Lower leg skin (tissue), 3 donors: ENCODE data around the gene SLC41A1.

ENCODE experiments used
- CTCF ChIP-seq, 3 donors: fragments of 450-650 bp; IDR thresholded peaks; one replicate each; pipeline ENCODE4 v1.5.1; 2016; ENCODE audit warnings: antibody characterized with exemption in 3 of 3, mild to moderate bottlenecking in 3 of 3, moderate library complexity in 2 of 3
- POLR2A ChIP-seq, 2 donors: fragments of 450-650 bp; IDR thresholded peaks; one replicate each; pipeline ENCODE4 v1.6.1; 2016 to 2017; ENCODE audit warnings: antibody characterized with exemption in 2 of 2, mild to moderate bottlenecking in 1 of 2, moderate library complexity in 1 of 2

DNA sequence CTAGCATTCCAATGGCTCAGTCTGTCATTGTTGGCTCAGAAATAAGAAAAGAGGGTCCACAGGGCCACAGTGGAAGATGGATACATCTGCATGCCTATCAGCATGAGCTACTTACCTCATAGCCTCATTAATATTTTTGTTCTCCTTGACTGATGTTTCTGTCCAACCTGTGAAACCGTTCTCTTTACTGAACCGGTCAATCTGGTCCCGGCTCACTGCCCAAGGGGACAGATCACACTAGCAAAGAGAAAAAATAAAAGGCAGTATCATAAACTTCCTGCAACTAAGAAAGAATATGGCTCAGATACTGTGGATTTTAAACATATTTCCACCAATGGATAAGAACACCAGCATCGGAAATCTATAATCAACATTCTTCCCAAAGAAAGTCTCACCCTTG is 42.4 kb downstream of the SLC41A1 start:
- TF ChIP-seq CTCF (IDR thresholded peaks at IDR 0.05) (no peak), POLR2A (IDR thresholded peaks at IDR 0.05) (no peak)
